IMR-90 (cell line): ENCODE measurements around the gene ARHGDIA. TPM values are rescaled to one million over a fixed set of nuclear protein-coding genes. Genes with fewer than 3 reads are reported as not detected.

Experiments used
- ATAC-seq: fragments of 200-7000 bp; cut with Tn5 transposase; 2 replicates; pipeline ENCODE4 v1.9.1; 2020; ENCODE audit warnings: low read depth, mild to moderate bottlenecking, moderate library complexity
- BruUV-seq: library from RNA; stranded (reverse); fragments of 400-500 nt; replicated peaks from 2 replicates; lab custom pipeline; 2021; lab: Mats Ljungman, UMichigan
- CTCF ChIA-PET: fragments of 300-600 bp; formaldehyde crosslinking; extraction: SDS; loops from one replicate; lab custom pipeline; 2021; ENCODE audit warnings: antibody characterized with exemption; lab: Yijun Ruan, JAX
- POLR2A ChIA-PET: fragments of 300-600 bp; sonication (Branson Sonifier 250); formaldehyde crosslinking; loops from one replicate; lab custom pipeline; 2022; ENCODE audit warnings: antibody characterized with exemption; ENCODE audit not compliant: unreplicated experiment; lab: Charles Lee
- DNase-seq: peaks from one replicate; pipeline ENCODE4 v3.0.0; 2013
- H2AFZ ChIP-seq: replicated peaks from 2 replicates; pipeline ENCODE3; 2013; ENCODE audit warnings: low read length, mild to moderate bottlenecking; ENCODE audit not compliant: poor library complexity
- H2AK5ac ChIP-seq: 2 replicates; pipeline ENCODE4 v1.6.1; 2013; ENCODE audit warnings: low read depth, low read length, inconsistent platforms
- H2AK9ac ChIP-seq: replicated peaks from 2 replicates; pipeline ENCODE3; 2013; ENCODE audit warnings: mild to moderate bottlenecking, low read depth, low read length, moderate library complexity; ENCODE audit not compliant: poor library complexity
- H2BK120ac ChIP-seq: 2 replicates; pipeline ENCODE4 v1.6.1; 2013; ENCODE audit warnings: low read depth, low read length, inconsistent platforms
- H2BK15ac ChIP-seq: 3 replicates; pipeline ENCODE4 v1.6.1; 2013; ENCODE audit warnings: low read depth, low read length, inconsistent platforms
- H2BK20ac ChIP-seq: 2 replicates; pipeline ENCODE4 v1.6.1; 2013; ENCODE audit warnings: low read depth, mild to moderate bottlenecking, inconsistent platforms, low read length, moderate library complexity
- H2BK5ac ChIP-seq: 2 replicates; pipeline ENCODE4 v1.6.1; 2013; ENCODE audit warnings: mild to moderate bottlenecking, low read depth, low read length, inconsistent platforms; ENCODE audit not compliant: poor library complexity, severe bottlenecking
- H3K14ac ChIP-seq: replicated peaks from 2 replicates; pipeline ENCODE4 v1.6.1; 2013; ENCODE audit warnings: low read depth, low read length, inconsistent platforms
- H3K18ac ChIP-seq: 2 replicates; pipeline ENCODE4 v1.6.1; 2013; ENCODE audit warnings: low read depth, low read length, control low read depth
- H3K23ac ChIP-seq: 2 replicates; pipeline ENCODE4 v1.6.1; 2013; ENCODE audit warnings: low read depth, low read length, inconsistent platforms
- H3K27ac ChIP-seq: 2 replicates; pipeline ENCODE4 v1.5.1; 2013; ENCODE audit warnings: mild to moderate bottlenecking, control low read depth, low read length; ENCODE audit not compliant: insufficient read depth
- H3K27me3 ChIP-seq: 2 replicates; pipeline ENCODE4 v1.6.1; 2013; ENCODE audit warnings: low read length; ENCODE audit not compliant: control insufficient read depth, insufficient read depth
- H3K36me3 ChIP-seq: 2 replicates; pipeline ENCODE4 v1.6.1; 2013; ENCODE audit warnings: low read length, mixed read lengths; ENCODE audit not compliant: control insufficient read depth, insufficient read depth
- H3K4ac ChIP-seq: 2 replicates; pipeline ENCODE4 v1.6.1; 2013; ENCODE audit warnings: low read depth, low read length, inconsistent platforms
- H3K4me1 ChIP-seq: 2 replicates; pipeline ENCODE4 v1.6.1; 2013; ENCODE audit warnings: low read length, mixed read lengths; ENCODE audit not compliant: control insufficient read depth, insufficient read depth
- H3K4me2 ChIP-seq: 2 replicates; pipeline ENCODE4 v1.6.1; 2013; ENCODE audit warnings: low read depth, mild to moderate bottlenecking, control low read depth, low read length, moderate library complexity
- H3K4me3 ChIP-seq: 2 replicates; pipeline ENCODE4 v1.5.1; 2013; ENCODE audit warnings: low read depth, mild to moderate bottlenecking, control low read depth, low read length, moderate library complexity; ENCODE audit not compliant: insufficient read depth
- H3K56ac ChIP-seq: 2 replicates; pipeline ENCODE4 v1.6.1; 2013; ENCODE audit warnings: low read length, inconsistent platforms; ENCODE audit not compliant: insufficient read depth; ENCODE audit errors: extremely low read depth
- H3K79me1 ChIP-seq, 2 experiments: 2 replicates each; pipeline ENCODE4 v1.6.1; 2013; ENCODE audit warnings: low read length in 2 of 2, inconsistent platforms in 1 of 2, low read depth in 1 of 2
- H3K9ac ChIP-seq: 2 replicates; pipeline ENCODE4 v1.6.1; 2013; ENCODE audit warnings: low read depth, low read length, control low read depth
- H3K9me1 ChIP-seq: 2 replicates; pipeline ENCODE4 v1.6.1; 2013; ENCODE audit warnings: low read length, inconsistent platforms; ENCODE audit not compliant: insufficient read depth
- H3K9me3 ChIP-seq: 2 replicates; pipeline ENCODE4 v1.6.1; 2013; ENCODE audit warnings: low read length; ENCODE audit not compliant: control insufficient read depth, insufficient read depth
- H4K20me1 ChIP-seq: 2 replicates; pipeline ENCODE4 v1.6.1; 2013; ENCODE audit warnings: low read length, inconsistent platforms; ENCODE audit not compliant: insufficient read depth
- H4K5ac ChIP-seq: 2 replicates; pipeline ENCODE4 v1.6.1; 2013; ENCODE audit warnings: mild to moderate bottlenecking, low read depth, low read length, control low read depth
- H4K8ac ChIP-seq, 2 experiments: 2 replicates each; pipeline ENCODE4 v1.6.1; 2013; ENCODE audit warnings: low read depth in 2 of 2, low read length in 2 of 2, control low read depth in 1 of 2, inconsistent platforms in 1 of 2
- H4K91ac ChIP-seq: 2 replicates; pipeline ENCODE4 v1.6.1; 2013; ENCODE audit warnings: low read depth, low read length, inconsistent platforms; ENCODE audit not compliant: insufficient read depth
- CHD1 ChIP-seq: IDR thresholded peaks from 2 replicates; pipeline ENCODE4 v1.6.1; 2012; ENCODE audit warnings: low read depth, low read length, improper control_type of control experiment
- CTCF ChIP-seq: conservative IDR thresholded peaks from 2 replicates; pipeline ENCODE4 v1.5.1; 2012; ENCODE audit warnings: mild to moderate bottlenecking, low read depth, low read length, improper control_type of control experiment
- NFE2L2 ChIP-seq: fragments of 150-350 bp; IDR thresholded peaks from 2 replicates; pipeline ENCODE4 v1.6.1; 2016; ENCODE audit warnings: low read depth, mild to moderate bottlenecking, low read length
- POLR2A ChIP-seq: IDR thresholded peaks from 2 replicates; pipeline ENCODE4 v1.6.1; 2012; ENCODE audit warnings: mild to moderate bottlenecking, low read depth, low read length
- WGBS, 2 experiments: methylation state at CpG; one replicate each; pipeline versions ENCODE4 v1.1.5 to v1.1.7; 2013; ENCODE audit warnings: missing lambda C conversion rate in 2 of 2; ENCODE audit not compliant: insufficient read length in 1 of 2; ENCODE audit errors: extremely low coverage in 2 of 2; 5-methylcytosine and 5-hydroxymethylcytosine counted together
- dilution Hi-C: fragments of 300-500 bp; cut with HindIII; formaldehyde crosslinking; loops from one replicate; pipeline ENCODE4 v1.14.3; 2018; ENCODE audit warnings: low sequenced_read_pairs; ENCODE audit not compliant: unreplicated experiment
- in situ Hi-C: fragments of 300-500 bp; cut with MboI; formaldehyde crosslinking; loops from 3 replicates; pipeline ENCODE4 v1.14.3; 2019; ENCODE audit warnings: low sequenced_read_pairs, inconsistent platforms, mixed read lengths
- intact Hi-C: fragments of 100-400 bp; cut with micrococcal nuclease; formaldehyde crosslinking; loops from 2 replicates; pipeline ENCODE4 v1.10.0; 2022
- polyA plus RNA-seq, 3 experiments: library from polyadenylated mRNA; depleted of rRNA; stranded (reverse); fragments of >200 nt; gene quantifications; 2 replicates each; pipeline ENCODE4 v1.2.3, GENCODE V29; 2012; ENCODE audit warnings: low replicate concordance in 1 of 3
- total RNA-seq: library from RNA; depleted of rRNA; stranded (reverse); fragments of >200 nt; gene quantifications from 2 replicates; pipeline ENCODE4 v1.2.3, GENCODE V29; 2012

Gene ARHGDIA
- total and polyA plus RNA-seq, 2 of the 4 experiments (the other 2 are of a cell fraction): 62.7 to 362 TPM

DNA sequence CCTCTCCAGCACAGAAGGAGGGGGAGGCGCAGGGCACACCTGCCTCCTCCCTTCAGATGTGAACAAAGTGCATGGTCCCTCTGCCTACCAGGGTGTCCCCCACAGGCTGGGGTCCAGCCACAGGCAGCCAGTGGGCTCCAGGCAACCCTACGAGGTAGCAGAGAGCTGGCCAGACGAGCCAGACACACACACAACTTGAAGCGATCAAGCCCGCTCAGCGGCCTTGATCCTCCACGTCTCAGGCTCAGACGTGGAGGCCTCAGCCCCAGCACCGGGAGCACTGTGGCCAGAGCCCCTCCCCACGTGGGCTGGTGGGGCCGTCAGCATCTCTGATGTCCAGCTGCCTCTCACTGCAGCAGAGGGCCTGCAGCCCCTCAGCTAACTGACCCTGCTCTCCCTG lies 46.5 kb downstream of the ARHGDIA start:
- Histone ChIP-seq H4K91ac (no peak overlapping the region), H3K23ac (no peak overlapping the region), H2AK5ac (no peak overlapping the region), H3K4me1 (no peaks in the 10 kb centered on the region), H3K4ac (no peak overlapping the region), H2BK15ac (no peak overlapping the region), H2BK20ac (no peak overlapping the region), H3K9me3 (no peaks in the 10 kb centered on the region), H4K8ac (no peak overlapping the region), H3K4me3 (no peak overlapping the region), H3K36me3 (peaks cover 14% of the 10 kb centered on the region), H2BK5ac (no peak overlapping the region), H2AK9ac (no peak overlapping the region), H3K9me1 (peaks cover 4% of the 10 kb centered on the region; the same call in 1 of the 2 replicates), H4K20me1 (peaks cover 44% of the 10 kb centered on the region), H2AFZ (no peak overlapping the region), H2BK120ac (no peak overlapping the region), H3K27ac (no peak overlapping the region), H3K4me2 (no peak overlapping the region), H3K14ac (no peak overlapping the region), H3K27me3 (no peaks in the 10 kb centered on the region), H3K18ac (no peak overlapping the region), H3K9ac (no peak overlapping the region), H4K5ac (no peak overlapping the region), H3K56ac (no peak overlapping the region), H3K79me1 (peaks cover 10 to 40% of the 10 kb centered on the region in 2 experiments; a peak in 3 of 4 replicates)
- no TSS peak for BruUV-seq
- intact Hi-C loops: no loop called here
- POLR2A ChIA-PET: interaction anchor here (0.5 kb wide), 1 partner anchor 69 kb away, joined by 3 read pairs; no protein-coding TSS in a partner anchor
- CTCF ChIA-PET: no interaction called here
- TF ChIP-seq CHD1: no peak
- TF ChIP-seq NFE2L2: no peak
- TF ChIP-seq POLR2A: no peak
- TF ChIP-seq CTCF: no peak
- WGBS, 2 experiments: 90% methylated on average over 8 of the region's 11 CpGs; no CpG with 5 or more reads in 1 of the 2 experiments
- no peak for DNase-seq
- dilution Hi-C loops: no loop called here
- in situ Hi-C loops: no loop called here
- no peak for ATAC-seq
